Liver (tissue), 9 donors: ENCODE measurements around the gene RNU11. TPM values are rescaled to one million over a fixed set of nuclear protein-coding genes. Genes with fewer than 3 reads are reported as not detected.

Source experiments
- DNase-seq: peaks from one replicate; pipeline ENCODE4 v3.0.0-alpha.2; 2017; ENCODE audit warnings: low spot score
- H3K27ac ChIP-seq, 2 donors: one replicate each; pipeline ENCODE4 v1.7.0; 2013; ENCODE audit warnings: inconsistent platforms in 2 of 2, low read length in 2 of 2, control low read depth in 1 of 2, low read depth in 1 of 2, mild to moderate bottlenecking in 1 of 2
- H3K27me3 ChIP-seq, 4 donors: one replicate each; pipeline versions ENCODE4 v1.6.1 to v1.7.0; 2013; ENCODE audit warnings: low read length in 3 of 4, inconsistent platforms in 1 of 4, mild to moderate bottlenecking in 1 of 4, moderate library complexity in 1 of 4; ENCODE audit not compliant: control insufficient read depth in 4 of 4, insufficient read depth in 4 of 4
- H3K36me3 ChIP-seq, 4 donors: one replicate each; pipeline versions ENCODE4 v1.6.1 to v1.7.0; 2013; ENCODE audit warnings: low read length in 3 of 4, mild to moderate bottlenecking in 3 of 4, low read depth in 1 of 4, moderate library complexity in 1 of 4; ENCODE audit not compliant: control insufficient read depth in 4 of 4, insufficient read depth in 3 of 4
- H3K4me1 ChIP-seq, 4 donors: one replicate each; pipeline versions ENCODE4 v1.6.1 to v1.7.0; 2013; ENCODE audit warnings: low read length in 3 of 4, mild to moderate bottlenecking in 3 of 4, moderate library complexity in 1 of 4; ENCODE audit not compliant: control insufficient read depth in 4 of 4, insufficient read depth in 4 of 4
- H3K4me3 ChIP-seq, 3 donors: one replicate each; pipeline versions ENCODE4 v1.6.1 to v1.7.0; 2013; ENCODE audit warnings: low read length in 3 of 3, control low read depth in 1 of 3, low read depth in 1 of 3, mild to moderate bottlenecking in 1 of 3
- H3K9ac ChIP-seq, 2 donors: one replicate each; pipeline ENCODE4 v1.7.0; 2013; ENCODE audit warnings: low read length in 2 of 2, mild to moderate bottlenecking in 2 of 2, moderate library complexity in 2 of 2, control low read depth in 1 of 2, low read depth in 1 of 2
- H3K9me3 ChIP-seq, 4 donors: one replicate each; pipeline versions ENCODE4 v1.6.1 to v1.7.0; 2013; ENCODE audit warnings: low read length in 3 of 4; ENCODE audit not compliant: control insufficient read depth in 4 of 4
- ATF3 ChIP-seq: IDR thresholded peaks from 2 replicates; pipeline ENCODE4 v1.6.1; 2016; ENCODE audit warnings: antibody characterized with exemption
- CTCF ChIP-seq: fragments of 150-350 bp; IDR thresholded peaks from 2 replicates; pipeline ENCODE4 v1.5.1; 2017; ENCODE audit warnings: improper control_type of control experiment, low read depth, low read length; ENCODE audit not compliant: missing input control
- EGR1 ChIP-seq, 2 donors: IDR thresholded peaks; 2 replicates each; pipeline ENCODE4 v1.6.1; 2016 to 2018; ENCODE audit warnings: antibody characterized with exemption in 2 of 2, low read depth in 2 of 2
- FOXA1 ChIP-seq: IDR thresholded peaks from 2 replicates; pipeline ENCODE4 v1.6.1; 2016; ENCODE audit warnings: antibody characterized with exemption
- FOXA2 ChIP-seq: IDR thresholded peaks from 2 replicates; pipeline ENCODE4 v1.6.1; 2016; ENCODE audit warnings: antibody characterized with exemption
- GABPA ChIP-seq, 2 donors: IDR thresholded peaks in 1 of 2; conservative IDR thresholded peaks in 1 of 2; 2 replicates each; pipeline ENCODE4 v1.6.1; 2016; ENCODE audit warnings: antibody characterized with exemption in 2 of 2, mild to moderate bottlenecking in 1 of 2, moderate library complexity in 1 of 2
- HNF4A ChIP-seq, 2 donors: conservative IDR thresholded peaks; 2 replicates each; pipeline ENCODE4 v1.6.1; 2016; ENCODE audit warnings: antibody characterized with exemption in 2 of 2, mild to moderate bottlenecking in 2 of 2
- HNF4G ChIP-seq: IDR thresholded peaks from 2 replicates; pipeline ENCODE4 v1.6.1; 2016; ENCODE audit warnings: antibody characterized with exemption
- JUND ChIP-seq, 2 donors: IDR thresholded peaks; 2 replicates each; pipeline ENCODE4 v1.6.1; 2016; ENCODE audit warnings: antibody characterized with exemption in 2 of 2
- MAX ChIP-seq: IDR thresholded peaks from 2 replicates; pipeline ENCODE4 v1.6.1; 2016; ENCODE audit warnings: antibody characterized with exemption
- NR2F2 ChIP-seq: IDR thresholded peaks from 2 replicates; pipeline ENCODE4 v1.6.1; 2016; ENCODE audit warnings: antibody characterized with exemption
- RAD21 ChIP-seq, 2 donors: IDR thresholded peaks; 2 replicates each; pipeline ENCODE4 v1.6.1; 2016; ENCODE audit warnings: antibody characterized with exemption in 2 of 2, mild to moderate bottlenecking in 2 of 2
- REST ChIP-seq: IDR thresholded peaks from 2 replicates; pipeline ENCODE4 v1.6.1; 2016; ENCODE audit warnings: antibody characterized with exemption, mild to moderate bottlenecking
- RXRA ChIP-seq, 2 donors: IDR thresholded peaks; 2 replicates each; pipeline ENCODE4 v1.6.1; 2017 to 2018; ENCODE audit warnings: antibody characterized with exemption in 2 of 2, mild to moderate bottlenecking in 1 of 2
- SP1 ChIP-seq: IDR thresholded peaks from 2 replicates; pipeline ENCODE4 v1.6.1; 2018; ENCODE audit warnings: antibody characterized with exemption, mild to moderate bottlenecking
- TAF1 ChIP-seq: conservative IDR thresholded peaks from 2 replicates; pipeline ENCODE4 v1.6.1; 2016; ENCODE audit warnings: antibody characterized with exemption, mild to moderate bottlenecking
- YY1 ChIP-seq: IDR thresholded peaks from 2 replicates; pipeline ENCODE4 v1.6.1; 2016; ENCODE audit warnings: antibody characterized with exemption, mild to moderate bottlenecking
- WGBS: extraction: QIAGEN DNeasy Blood & Tissue Kit; methylation state at CpG from one replicate; pipeline ENCODE4 v1.1.7; 2013; 5-methylcytosine and 5-hydroxymethylcytosine counted together
- polyA plus RNA-seq, 2 donors: library from polyadenylated mRNA; stranded (reverse) in 1 of 2; unstranded in 1 of 2; fragments of 200-250 nt in 1 of 2; fragments of >200 nt in 1 of 2; fragmentation: Nextera tagmentation in 1 of 2; extraction: Ambion mirVana in 1 of 2; gene quantifications; one replicate each; pipeline versions ENCODE4 v1.2.1 to v1.2.3, GENCODE V29; 2013 to 2015
- total RNA-seq, 2 donors: library from RNA; depleted of rRNA; stranded (reverse); fragments of >200 nt; gene quantifications; one replicate each; pipeline ENCODE4 v1.2.3, GENCODE V29; 2014
- donor health status: healthy.
- donor health status: healthy.
- donor health status: healthy.
- donor health status: healthy.
- donor health status: healthy.

The RNU11 gene
- total and polyA plus RNA-seq, 4 donors: not detected

GRCh38 chr1:28666806-28667205 lies 18.4 kb downstream of the RNU11 start (continued):
- TF ChIP-seq REST (no peak), MAX (no peak)

GRCh38 chr1:28668191-28668955 lies 20.0 kb downstream of the RNU11 start, which contains the start of gene GMEB1:
Gene GMEB1, plus strand, starts transcription at chr1:28668784. Its CDS starts 14,829 bp downstream, at chr1:28683613.
- H3K4me3 ChIP-seq: peak within 1 kb of the TSS; percentile 76 to 96 (median 96)
- no peaks in the 10 kb centered on the region for H3K27me3 ChIP-seq
- peak; percentile 85 for DNase-seq
- peaks cover 0 to 13% (median 9%) of the 10 kb centered on the region in 4 donors for H3K4me1 ChIP-seq
- H3K9ac ChIP-seq: peak within 1 kb of the TSS; percentile 97
- H3K9me3 ChIP-seq: no peaks in the 10 kb centered on the region
- no peaks in the 10 kb centered on the region for H3K36me3 ChIP-seq
- peak; percentile 65 for TF ChIP-seq MAX
- TF ChIP-seq GABPA (IDR thresholded peaks at IDR 0.05 in 1 of 2, conservative IDR thresholded peaks at IDR 0.05 in 1 of 2): peak; percentile 39 to 75
- peak; percentile 21 for TF ChIP-seq SP1
- no peak for TF ChIP-seq JUND (IDR thresholded peaks at IDR 0.05)
- TF ChIP-seq YY1: no peak
- TF ChIP-seq EGR1 (IDR thresholded peaks at IDR 0.05; ENCODE audit: low read depth in 2 of 2): no peak
- no peak for TF ChIP-seq RAD21 (IDR thresholded peaks at IDR 0.05)
- H3K27ac ChIP-seq: peak within 1 kb of the TSS; percentile 93 to 95
- 2% methylated on average over 47 of the region's 57 CpGs for WGBS

GRCh38 chr1:28668956-28669723 lies 20.7 kb downstream of the RNU11 start:
- Histone ChIP-seq H3K9ac (peak overlapping the region; percentile 96 to 97), H3K27me3 (no peaks in the 10 kb centered on the region), H3K27ac (peak overlapping the region; percentile 88 to 95), H3K36me3 (no peaks in the 10 kb centered on the region), H3K4me1 (peaks cover 0 to 13% (median 9%) of the 10 kb centered on the region in 4 donors), H3K9me3 (no peaks in the 10 kb centered on the region), H3K4me3 (peak overlapping the region; percentile 76 to 96 (median 96))
- under 1% methylated on average over 63 of the region's 63 CpGs for WGBS
- DNase-seq: peak; percentile 63
- TF ChIP-seq HNF4G (no peak), FOXA1 (no peak), GABPA (IDR thresholded peaks at IDR 0.05 in 1 of 2, conservative IDR thresholded peaks at IDR 0.05 in 1 of 2) (no peak), FOXA2 (no peak), MAX (no peak), CTCF (no peak), SP1 (no peak), RXRA (IDR thresholded peaks at IDR 0.05) (no peak), YY1 (no peak), TAF1 (no peak), EGR1 (IDR thresholded peaks at IDR 0.05; ENCODE audit: low read depth in 2 of 2) (no peak), NR2F2 (no peak), HNF4A (conservative IDR thresholded peaks at IDR 0.05) (no peak), JUND (IDR thresholded peaks at IDR 0.05) (no peak), RAD21 (IDR thresholded peaks at IDR 0.05) (no peak), ATF3 (no peak), REST (no peak)
